Activated T-cell treated with anti-CD3 and anti-CD28 coated beads for 1 hour (primary cell): Measurements from ENCODE around the gene XXYLT1.
"Not testable (repeated sequence)": the region's sequence is repeated elsewhere in the genome, so short reads cannot be mapped to it uniquely, and the experiment has no call there.

ENCODE experiments used
- DNase-seq: peaks from one replicate; pipeline ENCODE4 v3.0.0-alpha.2; 2020; ENCODE audit warnings: low read depth

The XXYLT1 gene

GRCh38 chr3:195226900-195227447, 44.0 kb downstream of the XXYLT1 start:
- DNase-seq: no peak

- DNase-seq: no peak
These were observed 44.5 kb downstream of the XXYLT1 start for GRCh38 chr3:195226445-195226844.

GRCh38 chr3:195224980-195225580, 45.9 kb downstream of the XXYLT1 start:
- no peak for DNase-seq

DNA sequence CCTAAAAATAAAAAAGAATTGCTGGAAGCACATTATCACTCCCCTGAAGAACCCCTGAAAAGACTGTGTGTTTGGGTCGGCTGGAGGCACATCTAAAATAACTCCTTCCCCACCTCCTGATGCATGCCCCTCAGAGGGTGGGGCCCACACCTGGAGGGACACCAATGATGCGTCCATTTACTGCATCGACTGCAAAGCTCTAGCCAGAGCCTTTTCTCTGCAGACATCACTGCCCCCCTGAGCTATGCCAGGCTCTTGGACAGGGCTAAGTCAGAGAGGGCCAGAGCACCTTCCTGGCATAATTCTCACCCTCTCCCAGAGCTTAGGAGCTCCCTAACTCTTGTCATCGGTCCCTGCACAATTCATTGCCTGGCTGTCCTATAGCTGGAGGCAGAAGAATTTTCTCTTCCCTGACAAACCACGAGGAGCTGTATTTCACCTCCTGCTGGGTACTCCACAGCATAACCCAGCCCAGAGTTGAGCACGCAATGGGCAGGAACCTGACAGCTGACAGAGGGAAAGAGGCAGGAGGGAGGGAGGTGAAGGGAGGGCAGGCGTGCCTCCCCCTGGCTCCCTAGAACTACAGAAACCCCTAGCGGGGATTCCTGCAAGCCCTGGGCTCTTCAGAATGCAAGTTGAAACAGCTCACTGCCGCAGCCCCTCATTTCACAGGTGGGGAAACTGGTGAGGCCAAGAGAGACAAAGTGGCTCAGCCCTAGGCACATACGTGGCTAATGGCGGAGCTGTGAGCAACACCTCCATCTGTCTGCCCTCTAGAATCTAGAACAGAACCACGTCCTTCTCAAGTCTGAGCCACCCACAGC, 46.6 kb downstream of the XXYLT1 start:
- no peak for DNase-seq

DNA sequence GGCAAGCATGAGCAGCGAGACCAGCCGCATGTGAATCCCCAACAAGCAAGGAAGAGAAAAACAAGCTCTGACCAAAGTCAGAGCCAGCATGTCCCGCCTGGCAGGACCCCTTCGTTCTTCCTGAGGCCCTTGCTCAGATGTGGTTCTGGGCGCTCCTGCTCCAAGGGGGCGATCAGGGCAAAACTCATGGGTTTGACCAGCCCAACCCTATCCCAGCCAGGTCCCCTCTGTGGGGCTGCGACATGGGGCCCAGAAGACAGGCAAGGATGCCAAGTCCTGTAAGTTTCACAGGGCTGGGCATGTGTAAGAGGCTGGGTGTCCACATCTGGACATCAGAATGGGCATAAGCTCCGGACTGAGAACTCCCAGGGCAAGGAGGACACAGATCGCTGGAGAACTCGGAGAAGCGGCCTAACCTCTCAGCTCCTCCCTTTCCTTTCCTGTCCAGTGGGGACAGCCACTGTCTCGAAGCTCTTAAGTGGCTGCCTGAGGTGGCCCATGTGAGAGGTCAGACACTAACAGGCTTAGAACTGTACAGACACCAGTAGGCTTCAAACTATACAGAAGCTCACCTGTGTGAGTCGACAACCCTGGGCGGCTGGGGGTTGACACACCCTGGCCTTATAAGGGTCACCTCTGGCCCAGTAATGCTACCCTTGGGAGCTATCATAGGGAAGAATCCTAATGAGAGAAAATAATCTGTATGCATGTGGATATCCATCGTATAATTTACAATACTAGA, 48.9 kb downstream of the XXYLT1 start:
- no peak for DNase-seq

DNA sequence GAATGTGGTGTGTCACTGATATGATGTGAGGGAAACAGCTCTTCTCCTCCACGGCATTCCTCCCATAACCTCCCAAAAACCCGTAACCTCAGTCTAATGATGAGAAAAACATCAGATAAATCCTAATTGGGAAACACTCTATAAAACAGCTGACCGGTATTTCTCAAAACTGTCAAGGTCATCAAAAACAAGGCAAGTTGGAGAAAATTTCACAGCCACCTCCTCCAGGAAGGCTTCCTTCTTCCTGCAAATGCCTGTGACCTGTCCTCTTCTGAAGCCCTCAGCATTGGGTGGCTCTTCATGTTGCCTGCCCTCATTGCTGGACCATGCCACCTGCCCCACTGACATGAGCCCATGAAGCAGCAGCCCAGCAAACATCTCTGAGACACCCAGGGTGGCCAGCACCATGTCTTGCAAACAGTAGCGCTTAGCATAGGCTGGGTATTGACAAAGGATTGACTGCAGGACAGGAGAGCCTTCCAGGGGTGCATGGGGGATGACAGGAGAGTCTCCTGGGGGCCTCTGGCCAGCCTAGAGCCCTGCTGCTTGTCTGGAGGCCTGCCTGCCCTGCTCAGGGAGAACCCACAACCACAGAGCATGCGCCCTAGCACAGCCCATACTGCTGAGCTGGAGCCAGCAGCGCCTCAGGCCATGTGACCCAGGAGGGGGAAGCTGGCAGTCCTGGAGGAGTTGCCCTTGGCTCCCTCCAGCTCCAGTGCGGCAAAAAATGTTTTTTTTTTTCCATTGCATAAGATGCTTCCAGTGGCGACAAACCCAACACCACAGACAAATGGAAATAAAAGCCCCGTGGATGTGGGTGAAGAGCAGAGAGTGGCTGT, 49.7 kb downstream of the XXYLT1 start:
- DNase-seq: no peak

DNA sequence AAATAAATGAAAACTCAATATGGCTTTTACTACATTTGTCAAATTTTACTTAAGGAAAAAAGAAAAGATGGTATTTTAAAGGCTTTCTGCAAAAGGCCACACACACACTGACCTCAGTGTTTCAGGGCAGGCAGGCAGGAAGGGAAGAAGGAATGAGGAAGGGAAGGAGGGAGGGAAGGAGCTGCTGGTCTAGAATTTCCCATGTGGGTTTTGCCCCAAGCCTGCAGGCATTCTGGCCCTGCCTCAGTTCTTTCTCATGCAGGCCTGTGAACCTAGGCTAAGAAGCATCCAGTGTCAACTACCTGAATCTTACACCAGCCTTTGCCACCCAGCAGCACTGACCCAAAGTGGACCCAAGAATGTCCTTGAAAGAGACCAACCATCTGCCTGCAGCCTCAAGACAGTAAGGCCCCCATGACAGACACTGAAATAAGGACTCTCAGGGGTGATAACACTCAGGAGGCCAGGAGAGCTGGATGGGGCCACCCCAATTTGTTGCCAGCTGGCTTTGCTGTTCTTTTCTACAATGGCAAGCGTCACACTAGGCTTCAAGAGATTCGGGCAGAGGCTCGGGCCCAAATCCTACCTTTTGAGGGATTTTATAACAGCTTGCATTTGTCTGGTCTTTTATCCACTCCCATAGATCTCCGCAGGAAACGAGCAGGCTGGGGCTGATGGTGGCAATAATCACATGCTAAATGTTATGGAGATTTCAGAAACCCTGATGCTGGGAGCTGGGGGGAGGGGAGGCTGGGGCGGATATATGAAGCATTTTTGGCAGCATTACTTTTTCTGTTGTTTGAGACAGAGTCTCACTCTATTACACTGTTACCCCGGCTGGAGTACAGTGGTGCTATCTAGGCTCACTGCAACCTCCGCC, 51.4 kb downstream of the XXYLT1 start:
- DNase-seq: no peak

DNA sequence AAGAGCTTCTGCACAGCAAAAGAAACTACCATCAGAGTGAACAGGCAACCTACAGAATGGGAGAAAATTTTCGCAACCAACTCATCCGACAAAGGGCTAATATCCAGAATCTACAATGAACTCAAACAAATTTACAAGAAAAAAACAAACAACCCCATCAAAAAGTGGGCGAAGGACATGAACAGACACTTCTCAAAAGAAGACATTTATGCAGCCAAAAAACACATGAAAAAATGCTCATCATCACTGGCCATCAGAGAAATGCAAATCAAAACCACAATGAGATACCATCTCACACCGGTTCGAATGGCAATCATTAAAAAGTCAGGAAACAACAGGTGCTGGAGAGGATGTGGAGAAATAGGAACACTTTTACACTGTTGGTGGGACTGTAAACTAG, 52.6 kb downstream of the XXYLT1 start:
- not testable (repeated sequence) for DNase-seq

GRCh38 chr3:195215576-195215975, 55.4 kb downstream of the XXYLT1 start:
- DNase-seq: not testable (repeated sequence)

- DNase-seq: no peak
These were observed 56.6 kb downstream of the XXYLT1 start for GRCh38 chr3:195214381-195214780.

DNA sequence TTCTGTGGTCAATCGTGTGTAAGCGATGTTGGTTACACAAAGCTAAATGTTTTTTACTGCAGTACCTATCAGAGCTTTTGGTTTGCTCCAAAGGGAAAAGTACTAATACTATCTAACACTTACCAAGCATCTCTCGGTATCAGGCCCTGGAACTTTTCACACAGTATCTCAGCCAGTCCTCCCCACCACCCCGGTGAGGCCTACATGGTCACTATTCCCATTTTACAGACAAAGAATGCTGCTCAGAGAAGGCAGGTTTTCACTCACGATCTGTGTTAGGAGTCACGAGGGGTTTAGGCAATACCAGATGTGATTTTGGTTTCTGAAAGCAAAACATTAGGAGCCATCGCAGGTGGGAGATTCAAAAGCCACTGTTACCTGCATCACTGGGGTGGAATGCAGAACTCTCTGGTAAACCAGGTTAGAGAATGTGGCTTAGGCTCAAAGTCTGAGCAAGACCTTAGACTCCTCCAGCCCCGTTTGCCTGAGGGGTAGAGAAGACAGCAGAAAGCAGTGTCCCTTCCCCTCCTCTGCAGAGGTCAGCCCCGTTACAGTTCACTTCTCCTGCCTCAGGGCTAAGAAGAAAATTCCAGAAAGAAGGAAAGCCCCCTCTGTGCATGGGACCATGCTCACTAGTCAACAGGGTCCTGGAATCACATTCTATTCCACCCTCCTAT, 57.2 kb downstream of the XXYLT1 start:
- no peak for DNase-seq

GRCh38 chr3:195212749-195213375, 58.1 kb downstream of the XXYLT1 start:
- no peak for DNase-seq

- DNase-seq: no peak
These were observed 58.8 kb downstream of the XXYLT1 start for GRCh38 chr3:195212033-195212748.

DNA sequence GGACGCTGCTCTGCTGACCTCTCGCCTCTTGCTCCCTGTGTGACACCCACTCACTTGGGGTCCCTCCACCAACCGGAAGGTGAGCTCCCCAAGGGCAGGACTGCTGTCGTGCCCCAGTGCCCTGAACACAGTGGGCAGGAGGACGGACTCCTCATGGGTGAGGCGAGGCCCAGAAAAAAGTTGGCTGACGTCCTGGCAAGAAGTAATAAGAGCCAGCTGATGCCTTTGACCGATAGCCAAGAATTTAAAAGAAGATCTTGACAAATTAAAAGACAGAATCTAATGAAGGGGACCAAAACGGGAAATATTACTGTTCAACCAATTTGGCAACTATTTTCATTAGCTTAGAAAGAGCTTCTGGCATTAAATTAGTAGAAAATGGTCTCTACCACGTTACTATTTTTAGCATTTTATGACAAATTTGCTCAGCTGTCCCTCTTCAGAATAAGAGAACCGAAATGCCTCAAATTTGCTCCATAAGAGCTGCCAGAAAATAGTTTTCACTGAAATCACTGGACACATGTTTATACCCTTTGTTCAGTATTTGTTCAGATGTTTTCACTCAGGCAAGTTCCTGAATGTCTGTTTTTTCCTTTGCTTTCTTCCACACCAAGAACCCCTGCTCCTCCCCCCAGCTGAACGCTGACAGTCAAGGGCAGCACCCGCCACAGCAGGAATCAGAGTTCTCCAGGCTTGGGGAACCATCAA, 60.5 kb downstream of the XXYLT1 start:
- DNase-seq: no peak

DNA sequence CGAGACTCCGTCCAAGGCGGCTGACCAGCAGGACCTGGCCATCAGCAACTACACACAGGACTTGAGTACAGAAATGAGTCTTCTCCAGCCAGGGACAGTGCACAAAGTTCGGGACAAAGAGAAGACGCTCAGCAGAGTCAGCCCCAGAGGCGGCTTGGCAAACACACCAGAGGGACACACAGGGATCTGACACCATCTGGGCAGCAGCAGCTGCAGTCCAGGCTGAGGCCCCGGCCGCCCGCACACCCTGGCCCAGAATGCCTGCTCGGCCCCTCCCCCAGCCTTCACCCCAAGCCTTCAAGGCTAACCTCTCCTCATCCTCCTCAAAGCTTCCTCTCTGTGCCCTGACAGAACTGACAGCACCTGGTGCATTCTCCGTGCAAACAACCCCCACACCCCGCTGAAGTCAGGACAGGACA, 61.1 kb downstream of the XXYLT1 start:
- no peak for DNase-seq

DNA sequence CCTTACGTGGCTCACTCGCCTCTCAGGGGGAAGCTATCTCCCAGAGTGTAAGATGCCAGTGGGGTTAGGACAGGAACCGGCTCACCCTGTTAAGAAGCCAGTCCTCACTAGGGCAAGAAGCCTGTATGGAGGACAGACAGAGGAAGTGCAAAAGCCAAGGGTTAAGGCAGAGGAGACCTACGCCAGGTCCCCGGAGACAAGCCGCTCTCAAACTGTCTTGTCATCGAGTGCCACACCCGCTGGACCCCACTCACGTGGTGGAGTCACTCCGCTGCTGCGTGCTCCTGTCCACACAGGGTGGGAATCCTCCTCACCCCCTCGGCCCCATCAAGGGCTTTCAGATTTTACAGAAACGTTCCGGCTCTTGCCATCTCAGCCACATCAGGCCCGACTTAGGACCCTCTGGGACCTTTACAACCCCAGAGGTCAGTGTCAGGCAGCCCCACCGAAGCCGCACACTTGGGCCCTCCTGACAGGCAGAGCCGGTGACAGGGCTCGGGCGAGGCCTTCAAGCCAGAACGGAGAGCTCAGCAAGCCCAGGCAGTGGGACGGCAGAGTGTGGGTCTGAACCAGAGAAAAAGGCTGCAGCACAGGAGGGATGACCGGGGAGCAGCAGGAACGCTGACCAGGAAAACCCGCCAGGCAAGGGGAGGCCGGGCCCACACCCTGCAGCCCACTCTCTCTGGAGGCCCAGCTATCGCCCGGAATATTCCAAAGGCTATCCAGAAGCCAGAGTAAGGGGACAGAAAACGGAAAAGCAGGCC, 61.7 kb downstream of the XXYLT1 start:
- no peak for DNase-seq

GRCh38 chr3:195208631-195209030, 62.3 kb downstream of the XXYLT1 start:
- DNase-seq: no peak

DNA sequence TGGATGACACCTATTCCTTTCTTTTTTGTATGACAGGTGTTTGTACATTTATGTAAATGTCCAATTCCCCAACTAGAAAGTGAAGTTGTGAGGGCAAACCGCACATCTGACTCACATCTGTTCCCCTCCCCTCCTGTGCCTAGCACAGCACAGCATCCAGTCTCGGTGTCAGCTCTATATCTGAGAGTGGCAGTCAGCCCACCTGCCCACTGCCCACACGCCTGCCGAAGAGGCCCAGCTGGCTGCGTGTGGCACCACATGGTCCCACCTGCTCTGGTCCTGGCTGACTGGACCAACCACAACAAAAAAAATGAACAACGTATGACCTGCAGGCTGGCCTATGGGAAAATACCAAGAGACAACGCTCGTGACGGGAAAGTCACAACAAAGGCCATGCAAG, 62.8 kb downstream of the XXYLT1 start:
- DNase-seq: no peak
